ENCODE measurements around the gene RPLP1. TPM values are rescaled to one million over a fixed set of nuclear protein-coding genes. Genes with fewer than 3 reads are reported as not detected.

The RPLP1 gene
- total and polyA plus RNA-seq, 2 of the 8 experiments (the other 6 are each of a cell fraction or from before 2014, with no cell fraction given) = 2,089 to 4,387 TPM

DNA sequence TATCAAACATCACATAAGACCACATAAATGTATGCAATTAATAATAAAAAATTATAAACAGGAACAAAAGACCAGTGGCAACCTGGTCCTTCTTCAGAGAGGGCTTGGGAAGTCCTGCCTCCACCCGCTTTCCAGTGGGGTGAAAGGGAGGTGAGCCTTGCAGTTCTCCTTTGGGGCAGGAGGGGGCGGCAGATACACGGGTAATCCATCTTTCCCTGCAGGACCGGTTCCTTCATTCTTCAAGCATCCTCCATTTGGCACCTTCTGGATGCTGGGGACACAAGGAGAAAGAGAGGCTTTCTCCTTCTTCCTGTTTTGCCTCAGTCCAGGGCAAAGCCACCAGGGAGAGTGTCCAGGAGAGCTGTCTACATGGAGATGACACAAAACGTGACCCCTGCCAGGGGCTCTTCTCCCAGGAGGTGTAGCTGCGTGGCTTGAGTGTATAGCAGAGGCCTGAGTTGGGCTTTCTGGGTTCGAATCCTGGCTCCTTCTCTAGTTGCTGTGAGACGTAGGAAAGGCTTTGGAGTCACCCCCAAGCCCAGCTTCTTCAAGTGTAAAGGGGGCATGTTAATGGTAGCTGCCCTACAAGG is 23.2 kb downstream of the RPLP1 start (continued):
- TF ChIP-seq, protein P1, sequence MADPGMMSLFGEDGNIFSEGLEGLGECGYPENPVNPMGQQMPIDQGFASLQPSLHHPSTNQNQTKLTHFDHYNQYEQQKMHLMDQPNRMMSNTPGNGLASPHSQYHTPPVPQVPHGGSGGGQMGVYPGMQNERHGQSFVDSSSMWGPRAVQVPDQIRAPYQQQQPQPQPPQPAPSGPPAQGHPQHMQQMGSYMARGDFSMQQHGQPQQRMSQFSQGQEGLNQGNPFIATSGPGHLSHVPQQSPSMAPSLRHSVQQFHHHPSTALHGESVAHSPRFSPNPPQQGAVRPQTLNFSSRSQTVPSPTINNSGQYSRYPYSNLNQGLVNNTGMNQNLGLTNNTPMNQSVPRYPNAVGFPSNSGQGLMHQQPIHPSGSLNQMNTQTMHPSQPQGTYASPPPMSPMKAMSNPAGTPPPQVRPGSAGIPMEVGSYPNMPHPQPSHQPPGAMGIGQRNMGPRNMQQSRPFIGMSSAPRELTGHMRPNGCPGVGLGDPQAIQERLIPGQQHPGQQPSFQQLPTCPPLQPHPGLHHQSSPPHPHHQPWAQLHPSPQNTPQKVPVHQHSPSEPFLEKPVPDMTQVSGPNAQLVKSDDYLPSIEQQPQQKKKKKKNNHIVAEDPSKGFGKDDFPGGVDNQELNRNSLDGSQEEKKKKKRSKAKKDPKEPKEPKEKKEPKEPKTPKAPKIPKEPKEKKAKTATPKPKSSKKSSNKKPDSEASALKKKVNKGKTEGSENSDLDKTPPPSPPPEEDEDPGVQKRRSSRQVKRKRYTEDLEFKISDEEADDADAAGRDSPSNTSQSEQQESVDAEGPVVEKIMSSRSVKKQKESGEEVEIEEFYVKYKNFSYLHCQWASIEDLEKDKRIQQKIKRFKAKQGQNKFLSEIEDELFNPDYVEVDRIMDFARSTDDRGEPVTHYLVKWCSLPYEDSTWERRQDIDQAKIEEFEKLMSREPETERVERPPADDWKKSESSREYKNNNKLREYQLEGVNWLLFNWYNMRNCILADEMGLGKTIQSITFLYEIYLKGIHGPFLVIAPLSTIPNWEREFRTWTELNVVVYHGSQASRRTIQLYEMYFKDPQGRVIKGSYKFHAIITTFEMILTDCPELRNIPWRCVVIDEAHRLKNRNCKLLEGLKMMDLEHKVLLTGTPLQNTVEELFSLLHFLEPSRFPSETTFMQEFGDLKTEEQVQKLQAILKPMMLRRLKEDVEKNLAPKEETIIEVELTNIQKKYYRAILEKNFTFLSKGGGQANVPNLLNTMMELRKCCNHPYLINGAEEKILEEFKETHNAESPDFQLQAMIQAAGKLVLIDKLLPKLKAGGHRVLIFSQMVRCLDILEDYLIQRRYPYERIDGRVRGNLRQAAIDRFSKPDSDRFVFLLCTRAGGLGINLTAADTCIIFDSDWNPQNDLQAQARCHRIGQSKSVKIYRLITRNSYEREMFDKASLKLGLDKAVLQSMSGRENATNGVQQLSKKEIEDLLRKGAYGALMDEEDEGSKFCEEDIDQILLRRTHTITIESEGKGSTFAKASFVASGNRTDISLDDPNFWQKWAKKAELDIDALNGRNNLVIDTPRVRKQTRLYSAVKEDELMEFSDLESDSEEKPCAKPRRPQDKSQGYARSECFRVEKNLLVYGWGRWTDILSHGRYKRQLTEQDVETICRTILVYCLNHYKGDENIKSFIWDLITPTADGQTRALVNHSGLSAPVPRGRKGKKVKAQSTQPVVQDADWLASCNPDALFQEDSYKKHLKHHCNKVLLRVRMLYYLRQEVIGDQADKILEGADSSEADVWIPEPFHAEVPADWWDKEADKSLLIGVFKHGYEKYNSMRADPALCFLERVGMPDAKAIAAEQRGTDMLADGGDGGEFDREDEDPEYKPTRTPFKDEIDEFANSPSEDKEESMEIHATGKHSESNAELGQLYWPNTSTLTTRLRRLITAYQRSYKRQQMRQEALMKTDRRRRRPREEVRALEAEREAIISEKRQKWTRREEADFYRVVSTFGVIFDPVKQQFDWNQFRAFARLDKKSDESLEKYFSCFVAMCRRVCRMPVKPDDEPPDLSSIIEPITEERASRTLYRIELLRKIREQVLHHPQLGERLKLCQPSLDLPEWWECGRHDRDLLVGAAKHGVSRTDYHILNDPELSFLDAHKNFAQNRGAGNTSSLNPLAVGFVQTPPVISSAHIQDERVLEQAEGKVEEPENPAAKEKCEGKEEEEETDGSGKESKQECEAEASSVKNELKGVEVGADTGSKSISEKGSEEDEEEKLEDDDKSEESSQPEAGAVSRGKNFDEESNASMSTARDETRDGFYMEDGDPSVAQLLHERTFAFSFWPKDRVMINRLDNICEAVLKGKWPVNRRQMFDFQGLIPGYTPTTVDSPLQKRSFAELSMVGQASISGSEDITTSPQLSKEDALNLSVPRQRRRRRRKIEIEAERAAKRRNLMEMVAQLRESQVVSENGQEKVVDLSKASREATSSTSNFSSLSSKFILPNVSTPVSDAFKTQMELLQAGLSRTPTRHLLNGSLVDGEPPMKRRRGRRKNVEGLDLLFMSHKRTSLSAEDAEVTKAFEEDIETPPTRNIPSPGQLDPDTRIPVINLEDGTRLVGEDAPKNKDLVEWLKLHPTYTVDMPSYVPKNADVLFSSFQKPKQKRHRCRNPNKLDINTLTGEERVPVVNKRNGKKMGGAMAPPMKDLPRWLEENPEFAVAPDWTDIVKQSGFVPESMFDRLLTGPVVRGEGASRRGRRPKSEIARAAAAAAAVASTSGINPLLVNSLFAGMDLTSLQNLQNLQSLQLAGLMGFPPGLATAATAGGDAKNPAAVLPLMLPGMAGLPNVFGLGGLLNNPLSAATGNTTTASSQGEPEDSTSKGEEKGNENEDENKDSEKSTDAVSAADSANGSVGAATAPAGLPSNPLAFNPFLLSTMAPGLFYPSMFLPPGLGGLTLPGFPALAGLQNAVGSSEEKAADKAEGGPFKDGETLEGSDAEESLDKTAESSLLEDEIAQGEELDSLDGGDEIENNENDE (IDR thresholded peaks at IDR 0.05; ENCODE audit: insufficient replicate concordance, low read length) = no peak
- TF ChIP-seq SIN3A (conservative IDR thresholded peaks at IDR 0.05 in 1 of 2, IDR thresholded peaks at IDR 0.05 in 1 of 2; ENCODE audit: low read depth in 1 of 2, low read length in 2 of 2) (no peak), YY1 (IDR thresholded peaks at IDR 0.05; ENCODE audit: low read depth, low read length) (peak; percentile 71; the same call in 1 of the 2 replicates)

Measured in H1 (cell line).